GM12873 (cell line): Measurements from ENCODE around the gene DLST.

Experiments
- TF ChIP-seq, protein P1 (sequence below): IDR thresholded peaks from 2 replicates; pipeline ENCODE4 v1.5.1; 2012; ENCODE audit warnings: low read depth, mild to moderate bottlenecking, moderate library complexity, low read length, control low read depth; ENCODE audit not compliant: insufficient read depth; ENCODE audit errors: missing control alignments

DLST gene

DNA sequence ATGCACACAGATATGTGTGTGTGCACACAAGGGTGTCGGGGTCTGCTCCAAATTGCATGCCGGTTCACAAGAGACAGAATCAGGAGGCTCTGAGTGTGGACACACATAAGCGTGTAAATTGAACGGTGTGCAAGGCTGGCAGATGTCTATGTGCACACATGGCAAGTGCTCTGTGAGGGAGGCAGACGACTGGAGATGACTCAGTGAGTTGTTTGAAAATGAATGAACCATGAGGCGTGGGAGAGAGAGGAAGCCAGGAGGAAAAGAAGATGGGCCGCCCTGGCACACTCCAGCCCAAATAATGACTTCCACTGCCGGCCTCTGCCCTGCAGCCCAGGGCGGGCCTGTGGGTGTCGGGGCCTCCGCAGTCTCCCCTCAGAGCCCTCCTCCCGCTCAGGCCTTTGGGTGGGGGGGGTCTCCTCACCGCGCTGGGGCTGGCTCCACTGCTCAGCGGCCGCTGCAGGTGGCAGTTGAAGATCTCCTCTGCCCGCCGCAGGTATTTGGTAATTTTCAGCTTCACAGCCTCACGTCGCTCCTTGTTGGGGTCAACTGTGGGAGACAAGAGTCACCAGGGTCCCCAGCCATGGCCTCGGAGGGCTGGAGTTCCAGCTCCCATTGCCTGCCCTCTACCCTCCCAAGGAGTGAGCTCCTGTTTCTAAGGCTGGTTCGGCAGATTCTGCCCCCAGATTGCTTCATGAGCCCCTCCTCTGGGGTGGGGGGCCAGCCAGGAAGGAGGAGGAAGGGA is 37.9 kb downstream of the DLST start:
- TF ChIP-seq, protein P1, sequence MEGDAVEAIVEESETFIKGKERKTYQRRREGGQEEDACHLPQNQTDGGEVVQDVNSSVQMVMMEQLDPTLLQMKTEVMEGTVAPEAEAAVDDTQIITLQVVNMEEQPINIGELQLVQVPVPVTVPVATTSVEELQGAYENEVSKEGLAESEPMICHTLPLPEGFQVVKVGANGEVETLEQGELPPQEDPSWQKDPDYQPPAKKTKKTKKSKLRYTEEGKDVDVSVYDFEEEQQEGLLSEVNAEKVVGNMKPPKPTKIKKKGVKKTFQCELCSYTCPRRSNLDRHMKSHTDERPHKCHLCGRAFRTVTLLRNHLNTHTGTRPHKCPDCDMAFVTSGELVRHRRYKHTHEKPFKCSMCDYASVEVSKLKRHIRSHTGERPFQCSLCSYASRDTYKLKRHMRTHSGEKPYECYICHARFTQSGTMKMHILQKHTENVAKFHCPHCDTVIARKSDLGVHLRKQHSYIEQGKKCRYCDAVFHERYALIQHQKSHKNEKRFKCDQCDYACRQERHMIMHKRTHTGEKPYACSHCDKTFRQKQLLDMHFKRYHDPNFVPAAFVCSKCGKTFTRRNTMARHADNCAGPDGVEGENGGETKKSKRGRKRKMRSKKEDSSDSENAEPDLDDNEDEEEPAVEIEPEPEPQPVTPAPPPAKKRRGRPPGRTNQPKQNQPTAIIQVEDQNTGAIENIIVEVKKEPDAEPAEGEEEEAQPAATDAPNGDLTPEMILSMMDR: no peak

- TF ChIP-seq, protein P1: no peak
These were observed 38.6 kb downstream of the DLST start for GRCh38 chr14:74920281-74920680.

GRCh38 chr14:74921053-74921620 is 39.4 kb downstream of the DLST start:
- TF ChIP-seq, protein P1: no peak

- TF ChIP-seq, protein P1: no peak
These were observed 40.5 kb downstream of the DLST start for GRCh38 chr14:74921987-74922751.

DNA sequence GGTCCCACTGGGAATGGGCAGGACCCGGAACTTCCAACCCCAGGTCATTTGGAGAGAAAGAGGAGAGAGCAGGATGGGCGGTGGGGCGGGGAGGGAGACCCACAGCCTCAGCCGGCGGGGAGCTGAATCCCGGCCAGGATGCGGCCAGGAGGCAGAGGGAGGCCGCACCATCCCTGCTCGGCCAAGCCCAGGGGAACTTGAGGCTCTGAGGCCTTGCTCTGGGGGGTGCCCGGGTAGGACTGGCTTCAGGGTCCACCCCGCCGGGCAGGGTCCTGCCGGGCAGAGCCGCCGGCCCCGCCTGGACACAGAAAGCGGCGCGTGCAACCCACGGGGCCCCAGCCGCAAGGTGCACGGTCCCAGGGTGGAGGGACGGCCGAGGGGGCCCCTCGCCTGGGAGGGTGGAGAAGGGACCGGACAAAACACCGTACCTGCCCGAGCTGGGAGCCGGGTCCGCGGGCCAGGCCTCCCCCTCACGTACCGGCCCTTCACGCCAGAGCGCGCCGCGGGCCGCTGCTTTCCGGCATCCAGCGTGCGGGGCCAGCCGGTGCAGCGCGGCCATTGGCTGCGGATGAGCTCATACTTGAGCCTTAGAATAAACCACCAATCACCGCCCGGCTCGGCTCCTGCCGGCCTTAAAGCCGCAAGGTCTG is 41.2 kb downstream of the DLST start, which contains the start of gene RPS6KL1:
Gene RPS6KL1, minus strand, starts transcription at position 509 of the 650 bp plus-strand sequence. CDS start 1,719 bp downstream, outside the sequence.
- TF ChIP-seq, protein P1: no peak

GRCh38 chr14:74924061-74924460 is 42.3 kb downstream of the DLST start:
- TF ChIP-seq, protein P1: no peak
